ENCODE results near the gene CBLC. TPM values are rescaled to one million over a fixed set of nuclear protein-coding genes. Genes with fewer than 3 reads are reported as not detected.

CBLC gene
- total RNA-seq, 1 experiment from 2014 or later: 0.80 TPM

DNA sequence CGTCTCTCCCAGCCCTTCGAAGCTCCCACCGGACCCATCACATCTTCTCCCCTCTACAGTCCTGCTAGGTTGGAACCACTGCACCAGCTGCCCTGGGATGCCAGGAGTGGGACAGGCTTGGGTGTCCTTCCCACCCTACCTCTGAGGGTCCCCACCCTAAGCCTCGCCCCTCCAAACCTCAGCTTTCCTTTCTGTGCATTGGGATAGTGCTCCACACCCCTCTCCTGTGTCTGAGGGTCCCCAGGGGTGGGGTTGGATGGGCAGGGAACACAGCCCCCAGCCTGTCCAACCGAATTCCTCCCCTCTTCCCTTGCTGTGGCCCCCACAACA is 31.1 kb upstream of the CBLC start:
- intact Hi-C loops (cut with micrococcal nuclease; ENCODE audit: unreplicated experiment) (no loop called here), in situ Hi-C loops (cut with HindIII; ENCODE audit: low pct_unique_long_range_greater_than_20kb, low sequenced_read_pairs) (no loop called here)
- ChIA-PET POLR2A (no interaction called here), CTCF (no interaction called here)
- TF ChIP-seq, protein P1, sequence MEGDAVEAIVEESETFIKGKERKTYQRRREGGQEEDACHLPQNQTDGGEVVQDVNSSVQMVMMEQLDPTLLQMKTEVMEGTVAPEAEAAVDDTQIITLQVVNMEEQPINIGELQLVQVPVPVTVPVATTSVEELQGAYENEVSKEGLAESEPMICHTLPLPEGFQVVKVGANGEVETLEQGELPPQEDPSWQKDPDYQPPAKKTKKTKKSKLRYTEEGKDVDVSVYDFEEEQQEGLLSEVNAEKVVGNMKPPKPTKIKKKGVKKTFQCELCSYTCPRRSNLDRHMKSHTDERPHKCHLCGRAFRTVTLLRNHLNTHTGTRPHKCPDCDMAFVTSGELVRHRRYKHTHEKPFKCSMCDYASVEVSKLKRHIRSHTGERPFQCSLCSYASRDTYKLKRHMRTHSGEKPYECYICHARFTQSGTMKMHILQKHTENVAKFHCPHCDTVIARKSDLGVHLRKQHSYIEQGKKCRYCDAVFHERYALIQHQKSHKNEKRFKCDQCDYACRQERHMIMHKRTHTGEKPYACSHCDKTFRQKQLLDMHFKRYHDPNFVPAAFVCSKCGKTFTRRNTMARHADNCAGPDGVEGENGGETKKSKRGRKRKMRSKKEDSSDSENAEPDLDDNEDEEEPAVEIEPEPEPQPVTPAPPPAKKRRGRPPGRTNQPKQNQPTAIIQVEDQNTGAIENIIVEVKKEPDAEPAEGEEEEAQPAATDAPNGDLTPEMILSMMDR (IDR thresholded peaks at IDR 0.05): no peak
- TF ChIP-seq POLR2AphosphoS5 (IDR thresholded peaks at IDR 0.05; ENCODE audit: low read depth, low read length) (no peak), SIN3A (IDR thresholded peaks at IDR 0.05; ENCODE audit: borderline replicate concordance, insufficient read depth, low read depth, low read length) (no peak), TCF7L2 (IDR thresholded peaks at IDR 0.05; ENCODE audit: low read depth, low read length) (no peak)
- TF ChIP-seq, protein P2, sequence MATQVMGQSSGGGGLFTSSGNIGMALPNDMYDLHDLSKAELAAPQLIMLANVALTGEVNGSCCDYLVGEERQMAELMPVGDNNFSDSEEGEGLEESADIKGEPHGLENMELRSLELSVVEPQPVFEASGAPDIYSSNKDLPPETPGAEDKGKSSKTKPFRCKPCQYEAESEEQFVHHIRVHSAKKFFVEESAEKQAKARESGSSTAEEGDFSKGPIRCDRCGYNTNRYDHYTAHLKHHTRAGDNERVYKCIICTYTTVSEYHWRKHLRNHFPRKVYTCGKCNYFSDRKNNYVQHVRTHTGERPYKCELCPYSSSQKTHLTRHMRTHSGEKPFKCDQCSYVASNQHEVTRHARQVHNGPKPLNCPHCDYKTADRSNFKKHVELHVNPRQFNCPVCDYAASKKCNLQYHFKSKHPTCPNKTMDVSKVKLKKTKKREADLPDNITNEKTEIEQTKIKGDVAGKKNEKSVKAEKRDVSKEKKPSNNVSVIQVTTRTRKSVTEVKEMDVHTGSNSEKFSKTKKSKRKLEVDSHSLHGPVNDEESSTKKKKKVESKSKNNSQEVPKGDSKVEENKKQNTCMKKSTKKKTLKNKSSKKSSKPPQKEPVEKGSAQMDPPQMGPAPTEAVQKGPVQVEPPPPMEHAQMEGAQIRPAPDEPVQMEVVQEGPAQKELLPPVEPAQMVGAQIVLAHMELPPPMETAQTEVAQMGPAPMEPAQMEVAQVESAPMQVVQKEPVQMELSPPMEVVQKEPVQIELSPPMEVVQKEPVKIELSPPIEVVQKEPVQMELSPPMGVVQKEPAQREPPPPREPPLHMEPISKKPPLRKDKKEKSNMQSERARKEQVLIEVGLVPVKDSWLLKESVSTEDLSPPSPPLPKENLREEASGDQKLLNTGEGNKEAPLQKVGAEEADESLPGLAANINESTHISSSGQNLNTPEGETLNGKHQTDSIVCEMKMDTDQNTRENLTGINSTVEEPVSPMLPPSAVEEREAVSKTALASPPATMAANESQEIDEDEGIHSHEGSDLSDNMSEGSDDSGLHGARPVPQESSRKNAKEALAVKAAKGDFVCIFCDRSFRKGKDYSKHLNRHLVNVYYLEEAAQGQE (IDR thresholded peaks at IDR 0.05; ENCODE audit: insufficient read depth in 1 of 2, low read depth in 2 of 2, low read length in 1 of 2): no peak
- no peaks in the 10 kb centered on the region for H3K27me3 ChIP-seq (ENCODE audit: control insufficient read depth, insufficient read depth, low read length)
- DNase-seq (ENCODE audit: low read depth, low spot score) (no peak), ATAC-seq (no peak)
- no peak overlapping the region for H3K4me3 ChIP-seq (ENCODE audit: low read depth in 2 of 2, low read length in 2 of 2)
- no peaks in the 10 kb centered on the region for H3K9me3 ChIP-seq (ENCODE audit: control insufficient read depth, insufficient read depth, low read depth, low read length)
- peaks cover 40% of the 10 kb centered on the region for H3K4me1 ChIP-seq (ENCODE audit: control insufficient read depth, insufficient read depth, low read length)
- BruUV-seq (replicated peaks): no TSS peak
- no peaks in the 10 kb centered on the region; the same call in 1 of the 2 replicates for H3K36me3 ChIP-seq (ENCODE audit: control insufficient read depth, insufficient read depth, low read length)
- H3K27ac ChIP-seq (ENCODE audit: low read length): peak overlapping the region; percentile 92

DNA sequence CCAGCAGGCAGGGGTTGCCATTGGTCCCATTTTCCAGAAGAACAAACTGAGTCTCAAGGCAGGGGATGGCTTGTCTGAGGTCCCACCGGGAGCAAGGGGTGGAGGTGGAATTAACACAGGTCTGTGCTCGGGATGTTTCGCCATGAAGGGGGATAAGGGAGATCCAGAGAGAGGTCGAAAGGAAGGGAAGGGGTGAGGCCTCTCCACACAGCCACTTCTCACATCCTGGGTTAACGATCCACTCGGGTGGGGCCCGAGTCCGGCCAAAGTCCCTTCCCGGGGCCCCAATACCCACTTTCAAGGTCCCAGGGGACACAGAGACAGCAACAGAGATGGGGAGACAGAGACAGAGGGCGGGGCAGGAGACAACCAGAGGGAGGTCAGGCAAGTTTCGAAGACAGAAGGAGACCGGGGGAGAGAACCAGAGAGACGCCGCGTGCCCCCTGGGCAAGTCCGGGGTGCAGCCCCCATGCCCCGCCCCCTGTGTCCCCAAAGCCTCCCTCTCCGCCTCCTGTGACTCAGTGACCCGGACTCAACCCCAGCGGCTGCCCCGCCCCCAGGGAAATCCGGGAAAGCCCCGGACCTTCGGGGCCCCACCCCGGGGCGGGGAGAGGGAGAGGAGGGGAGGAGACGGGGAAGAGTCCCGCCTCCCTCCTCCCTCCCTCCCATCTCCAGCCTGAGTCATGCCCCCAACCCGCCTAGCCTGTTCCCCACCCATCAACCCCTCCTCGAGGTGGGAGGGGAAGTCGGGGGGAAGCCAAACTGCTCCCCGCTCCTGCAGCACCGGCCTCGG is 30.5 kb upstream of the CBLC start:
- no TSS peak for BruUV-seq (replicated peaks)
- Histone ChIP-seq H3K4me1 (ENCODE audit: control insufficient read depth, insufficient read depth, low read length) (peaks cover 39% of the 10 kb centered on the region), H3K27ac (ENCODE audit: low read length) (peak overlapping the region; percentile 92), H3K36me3 (ENCODE audit: control insufficient read depth, insufficient read depth, low read length) (no peaks in the 10 kb centered on the region; the same call in 1 of the 2 replicates), H3K9me3 (ENCODE audit: control insufficient read depth, insufficient read depth, low read depth, low read length) (no peaks in the 10 kb centered on the region), H3K4me3 (ENCODE audit: low read depth in 2 of 2, low read length in 2 of 2) (peak overlapping the region; percentile 61 to 68), H3K27me3 (ENCODE audit: control insufficient read depth, insufficient read depth, low read length) (no peaks in the 10 kb centered on the region)
- peak; percentile 69 for DNase-seq (ENCODE audit: low read depth, low spot score)
- CTCF ChIA-PET: interaction anchor here (0.7 kb wide), 1 partner anchor 28 kb away, joined by 3 read pairs; no protein-coding TSS in a partner anchor
- TF ChIP-seq SIN3A (IDR thresholded peaks at IDR 0.05; ENCODE audit: borderline replicate concordance, insufficient read depth, low read depth, low read length) (no peak), TCF7L2 (IDR thresholded peaks at IDR 0.05; ENCODE audit: low read depth, low read length) (no peak), POLR2AphosphoS5 (IDR thresholded peaks at IDR 0.05; ENCODE audit: low read depth, low read length) (no peak; the same call in 1 of the 2 replicates)
- TF ChIP-seq, protein P1 (IDR thresholded peaks at IDR 0.05): no peak
- TF ChIP-seq, protein P2 (IDR thresholded peaks at IDR 0.05; ENCODE audit: insufficient read depth in 1 of 2, low read depth in 2 of 2, low read length in 1 of 2): no peak
- POLR2A ChIA-PET: no interaction called here
- ATAC-seq: peak; percentile 74
- in situ Hi-C loops (cut with HindIII; ENCODE audit: low pct_unique_long_range_greater_than_20kb, low sequenced_read_pairs) (no loop called here), intact Hi-C loops (cut with micrococcal nuclease; ENCODE audit: unreplicated experiment) (no loop called here)
